GM18870 (cell line): ENCODE measurements around the gene ZBTB7B.

Source experiments
- ATAC-seq: cut with Tn5 transposase; IDR thresholded peaks from one replicate; pipeline ENCODE4 v1.9.1; 2021; ENCODE audit warnings: moderate library complexity; ENCODE audit not compliant: unreplicated experiment

Gene ZBTB7B

GRCh38 chr1:155002464-155003226 lies at the start of gene ZBTB7B:
Gene ZBTB7B, plus strand, starts transcription at chr1:155002802. Its CDS starts 11,859 bp downstream, at chr1:155014661.
- no peak for ATAC-seq

GRCh38 chr1:154953611-154954038 lies 49.0 kb upstream of the ZBTB7B start:
- ATAC-seq, result no peak

- no peak for ATAC-seq
These were observed 48.1 kb upstream of the ZBTB7B start for GRCh38 chr1:154954541-154954940.

- no peak for ATAC-seq
These were observed 47.4 kb upstream of the ZBTB7B start for GRCh38 chr1:154955039-154955717.

GRCh38 chr1:154955718-154956543 lies 46.7 kb upstream of the ZBTB7B start, which contains the start of gene PBXIP1:
Gene PBXIP1, minus strand, starts transcription at chr1:154956099. Its CDS starts 2,378 bp downstream, at chr1:154953721.
- ATAC-seq, result peak; percentile 49

- no peak for ATAC-seq
These were observed 46.1 kb upstream of the ZBTB7B start for GRCh38 chr1:154956544-154956941.

- no peak for ATAC-seq
These were observed 45.4 kb upstream of the ZBTB7B start for GRCh38 chr1:154957091-154957657.

- ATAC-seq, result no peak
These were observed 44.6 kb upstream of the ZBTB7B start for GRCh38 chr1:154958036-154958435.

- ATAC-seq, result no peak
These were observed 43.7 kb upstream of the ZBTB7B start for GRCh38 chr1:154958681-154959425.

- no peak for ATAC-seq
These were observed 43.2 kb upstream of the ZBTB7B start for GRCh38 chr1:154959426-154959780.

- no peak for ATAC-seq
These were observed 42.0 kb upstream of the ZBTB7B start for GRCh38 chr1:154960446-154961136.

GRCh38 chr1:154961207-154962155 lies 41.1 kb upstream of the ZBTB7B start, which contains the start of gene PYGO2:
Gene PYGO2, minus strand, starts transcription at chr1:154961782. Its CDS starts 206 bp downstream, at chr1:154961576.
- ATAC-seq, result peak; percentile 63

GRCh38 chr1:154962156-154962749 lies 40.3 kb upstream of the ZBTB7B start:
- ATAC-seq, result no peak

- no peak for ATAC-seq
These were observed 39.7 kb upstream of the ZBTB7B start for GRCh38 chr1:154962795-154963330.

GRCh38 chr1:154963643-154964042 lies 39.0 kb upstream of the ZBTB7B start:
- ATAC-seq, result no peak

- no peak for ATAC-seq
These were observed 38.2 kb upstream of the ZBTB7B start for GRCh38 chr1:154964359-154964758.

GRCh38 chr1:154966111-154966510 lies 36.5 kb upstream of the ZBTB7B start:
- no peak for ATAC-seq
